Esophagus squamous epithelium (tissue), 4 donors: Measurements from ENCODE around the gene ADAM12.

Source experiments
- POLR2A ChIP-seq, 4 donors: fragments of 450-650 bp; IDR thresholded peaks; one replicate each; pipeline ENCODE4 v1.6.1; 2017; ENCODE audit warnings: antibody characterized with exemption in 4 of 4, mild to moderate bottlenecking in 4 of 4, moderate library complexity in 3 of 4
- TF ChIP-seq, protein P1 (sequence below), 6 experiments: fragments of 450-650 bp in 4 of 6; fragments of 200-600 bp in 2 of 6; sonication (generic) in 2 of 6; IDR thresholded peaks; one replicate each; pipeline ENCODE4 v1.5.1; 2016 to 2019; ENCODE audit warnings: antibody characterized with exemption in 6 of 6, mild to moderate bottlenecking in 4 of 6, moderate library complexity in 4 of 6

DNA sequence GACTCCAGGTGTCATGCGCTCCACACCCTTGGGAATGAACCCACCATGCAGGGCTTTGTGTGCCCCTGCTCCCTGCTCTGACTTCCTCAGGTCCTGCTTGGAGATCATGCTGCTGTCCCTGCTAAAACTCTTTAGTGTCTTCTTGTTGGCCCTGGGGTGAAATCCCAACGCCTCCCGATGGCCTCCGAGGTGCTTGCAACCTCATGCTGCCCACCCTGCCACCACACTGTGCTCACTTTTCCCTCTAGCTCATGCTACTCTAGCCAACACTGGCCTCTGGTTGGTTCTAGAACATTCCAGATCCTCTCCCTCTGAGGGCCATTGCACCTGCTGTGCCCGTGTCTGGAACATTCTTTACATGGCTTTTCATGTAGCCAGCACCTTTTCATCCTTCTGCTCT, 227.7 kb downstream of the ADAM12 start:
- no peak for TF ChIP-seq POLR2A (IDR thresholded peaks at IDR 0.05)
- TF ChIP-seq, protein P1, sequence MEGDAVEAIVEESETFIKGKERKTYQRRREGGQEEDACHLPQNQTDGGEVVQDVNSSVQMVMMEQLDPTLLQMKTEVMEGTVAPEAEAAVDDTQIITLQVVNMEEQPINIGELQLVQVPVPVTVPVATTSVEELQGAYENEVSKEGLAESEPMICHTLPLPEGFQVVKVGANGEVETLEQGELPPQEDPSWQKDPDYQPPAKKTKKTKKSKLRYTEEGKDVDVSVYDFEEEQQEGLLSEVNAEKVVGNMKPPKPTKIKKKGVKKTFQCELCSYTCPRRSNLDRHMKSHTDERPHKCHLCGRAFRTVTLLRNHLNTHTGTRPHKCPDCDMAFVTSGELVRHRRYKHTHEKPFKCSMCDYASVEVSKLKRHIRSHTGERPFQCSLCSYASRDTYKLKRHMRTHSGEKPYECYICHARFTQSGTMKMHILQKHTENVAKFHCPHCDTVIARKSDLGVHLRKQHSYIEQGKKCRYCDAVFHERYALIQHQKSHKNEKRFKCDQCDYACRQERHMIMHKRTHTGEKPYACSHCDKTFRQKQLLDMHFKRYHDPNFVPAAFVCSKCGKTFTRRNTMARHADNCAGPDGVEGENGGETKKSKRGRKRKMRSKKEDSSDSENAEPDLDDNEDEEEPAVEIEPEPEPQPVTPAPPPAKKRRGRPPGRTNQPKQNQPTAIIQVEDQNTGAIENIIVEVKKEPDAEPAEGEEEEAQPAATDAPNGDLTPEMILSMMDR (IDR thresholded peaks at IDR 0.05) = no peak
